ENCODE results near the gene ZCCHC24. TPM values are rescaled to one million over a fixed set of nuclear protein-coding genes. Genes with fewer than 3 reads are reported as not detected.

ZCCHC24 gene
- total RNA-seq, 3 donors from 2014 or later = 18.7 to 50.8 (median 48.8) TPM

Other genes with a start within 250 kb of the ZCCHC24 start
- gene PPIF, start 98.2 kb downstream of the ZCCHC24 start, total RNA-seq = 10 to 100 TPM; 16.0 to 39.3 (median 30.7) TPM
- gene EIF5AL1, start 66.9 kb upstream of the ZCCHC24 start, total RNA-seq = under 1 TPM; under 0.01 to 0.16 (median 0.15) TPM
- under 1 TPM in 1 of 3 donors, not detected in 2; 0.98 TPM for gene SFTPA2, start 114.8 kb upstream of the ZCCHC24 start, total RNA-seq
- gene SFTPA1, start 165.3 kb upstream of the ZCCHC24 start, total RNA-seq = not detected

All from breast epithelium (tissue), 3 donors.